ENCODE results near the gene RPS26.
"Not testable (repeated sequence)": the region's sequence is repeated elsewhere in the genome, so short reads cannot be mapped to it uniquely, and the experiment has no call there.

Gene RPS26

DNA sequence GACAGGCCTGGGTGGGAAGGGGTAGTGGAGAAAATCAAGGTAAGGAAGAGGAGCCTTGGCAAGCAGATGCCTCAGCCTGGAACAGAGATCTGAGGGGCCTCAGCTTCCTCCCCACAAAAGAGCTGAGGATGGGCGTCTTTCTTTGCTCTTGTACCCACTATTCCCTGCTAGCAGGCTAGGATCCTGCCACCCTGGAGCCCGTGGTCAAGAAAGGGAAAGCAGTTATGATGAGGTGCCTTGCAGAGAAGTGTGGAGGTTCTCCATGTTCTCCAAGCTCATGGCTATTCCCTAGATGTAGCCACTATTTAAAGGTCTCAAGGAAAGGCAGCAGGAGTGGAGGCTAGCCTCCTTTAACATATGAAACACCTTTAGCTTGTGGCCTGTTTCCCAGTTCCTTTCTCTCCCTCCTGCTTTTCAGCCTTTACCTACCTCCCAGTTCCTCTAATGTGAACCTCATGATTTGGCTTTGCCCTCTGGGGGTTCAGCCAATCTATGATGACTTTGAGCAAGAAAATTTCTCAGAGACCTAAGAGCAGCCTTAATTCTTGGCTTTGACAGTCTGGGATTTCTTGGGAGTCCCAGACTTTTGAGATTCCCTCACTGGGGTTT is 19.7 kb upstream of the RPS26 start:
- DNase-seq: no peak

DNA sequence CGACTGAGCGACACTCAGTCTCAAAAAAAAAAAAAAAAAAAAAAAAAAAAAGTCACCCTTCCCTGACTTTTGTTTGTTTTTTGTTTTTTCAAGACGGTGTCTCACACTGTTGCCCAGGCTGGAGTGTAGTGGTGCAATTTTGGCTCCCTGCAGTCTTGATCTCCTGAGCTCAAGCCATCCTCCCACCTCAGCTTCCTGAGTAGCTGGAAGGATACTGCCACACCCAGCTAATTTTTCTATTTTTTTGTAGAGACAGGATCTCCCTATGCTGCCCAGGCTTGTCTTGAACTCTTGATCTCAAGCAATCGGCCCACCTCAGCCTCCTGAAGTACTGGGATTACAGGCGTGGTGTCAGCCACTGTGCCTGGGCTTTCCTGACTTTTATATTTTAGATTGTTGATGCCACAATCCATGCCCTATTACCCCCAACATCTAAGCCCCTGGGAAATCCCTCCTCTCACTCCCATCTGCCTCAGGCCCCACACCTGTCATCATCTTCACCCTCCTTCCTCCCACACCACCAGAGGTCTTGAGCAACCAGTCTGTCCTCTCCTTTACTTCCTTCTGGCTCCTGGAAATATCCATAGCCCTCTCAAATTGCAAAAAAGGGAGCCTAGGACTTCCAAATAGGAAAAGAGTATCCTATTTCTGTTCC is 13.1 kb upstream of the RPS26 start:
- DNase-seq: no peak

DNA sequence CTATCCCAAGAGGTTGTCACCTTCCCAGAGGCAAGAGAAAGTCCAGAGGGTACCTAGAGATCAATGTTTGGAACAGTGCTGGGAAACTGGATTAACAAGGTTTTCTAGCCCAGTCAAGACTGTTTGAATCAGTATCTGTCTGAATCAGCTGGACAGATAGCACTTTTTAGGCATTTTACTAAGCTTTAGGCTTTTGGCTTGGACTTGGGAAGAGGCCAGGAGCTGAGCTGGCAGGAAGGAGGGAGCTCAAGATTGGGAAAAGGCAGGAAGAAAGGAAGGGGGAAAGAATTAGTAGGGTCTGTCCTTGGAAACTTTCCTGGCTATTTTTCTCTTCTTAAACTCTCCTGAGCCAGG is 12.6 kb upstream of the RPS26 start:
- no peak for DNase-seq

- peak in 1 of 2 experiments; percentile 28 for DNase-seq
Measured at GRCh38 chr12:56029666-56030293, 11.9 kb upstream of the RPS26 start.

- peak in 1 of 2 experiments; percentile 28 for DNase-seq
Measured at GRCh38 chr12:56031987-56032386, 9.7 kb upstream of the RPS26 start.

GRCh38 chr12:56034586-56035332 is 7.0 kb upstream of the RPS26 start:
- DNase-seq: no peak

DNA sequence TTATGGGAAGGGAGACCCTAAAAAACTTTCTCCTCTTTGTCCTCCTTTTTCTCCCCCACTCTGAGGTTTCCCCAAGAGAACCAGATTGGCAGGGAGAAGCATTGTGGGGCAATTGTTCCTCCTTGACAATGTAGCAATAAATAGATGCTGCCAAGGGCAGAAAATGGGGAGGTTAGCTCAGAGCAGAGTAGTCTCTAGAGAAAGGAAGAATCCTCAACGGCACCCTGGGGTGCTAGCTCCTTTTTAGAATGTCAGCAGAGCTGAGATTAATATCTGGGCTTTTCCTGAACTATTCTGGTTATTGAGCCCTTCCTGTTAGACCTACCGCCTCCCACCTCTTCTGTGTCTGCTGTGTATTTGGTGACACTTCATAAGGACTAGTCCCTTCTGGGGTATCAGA is 4.6 kb upstream of the RPS26 start:
- no peak for DNase-seq

GRCh38 chr12:56038022-56038655 is 3.6 kb upstream of the RPS26 start:
- no peak for DNase-seq

- peak in 1 of 2 experiments; percentile 33 for DNase-seq
Measured at GRCh38 chr12:56040151-56040550, 1.6 kb upstream of the RPS26 start.

DNA sequence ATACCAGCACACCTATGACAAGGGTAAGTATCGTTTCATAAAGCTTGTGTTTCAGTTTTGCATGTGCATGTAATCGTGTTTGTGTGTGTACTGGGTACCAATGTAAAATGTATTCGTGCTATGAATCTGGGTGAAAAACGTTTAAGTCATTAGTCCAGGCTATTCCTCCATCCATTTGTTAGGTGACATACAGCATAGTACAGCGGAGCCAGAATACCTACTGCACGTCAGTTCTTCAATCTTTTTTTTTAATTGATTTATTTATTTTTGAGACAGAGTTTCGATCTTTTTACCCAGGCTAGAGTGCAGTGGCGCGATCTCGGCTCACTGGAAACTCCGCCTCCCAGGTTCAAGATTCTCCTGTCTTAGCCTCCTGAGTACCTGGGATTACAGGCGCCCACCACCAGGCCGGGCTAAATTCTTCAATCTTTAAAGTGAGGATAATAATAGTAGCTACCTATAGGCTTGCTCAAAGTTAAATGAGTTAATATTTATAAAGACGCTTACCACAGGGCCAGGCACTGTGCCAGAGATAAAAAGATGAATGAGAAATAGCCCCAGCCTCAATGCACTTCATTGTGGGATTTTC is 661 bp upstream of the RPS26 start:
- DNase-seq: no peak

DNA sequence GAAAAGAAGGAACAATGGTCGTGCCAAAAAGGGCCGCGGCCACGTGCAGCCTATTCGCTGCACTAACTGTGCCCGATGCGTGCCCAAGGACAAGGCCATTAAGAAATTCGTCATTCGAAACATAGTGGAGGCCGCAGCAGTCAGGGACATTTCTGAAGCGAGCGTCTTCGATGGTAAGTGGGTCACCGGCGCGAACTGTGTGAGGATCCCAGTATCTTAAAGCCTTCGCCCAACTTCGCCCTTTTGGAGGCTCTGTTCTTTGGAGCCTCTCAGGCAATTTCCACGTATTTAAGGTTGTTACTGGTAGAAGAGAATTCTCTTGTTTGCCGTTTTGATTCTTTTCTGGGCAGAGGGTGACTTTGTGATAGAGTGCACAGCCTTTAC is 704 bp downstream of the RPS26 start:
- not testable (repeated sequence) for DNase-seq

GRCh38 chr12:56042843-56043242 is 1.1 kb downstream of the RPS26 start:
- DNase-seq: no peak

GRCh38 chr12:56046027-56046780 is 4.5 kb downstream of the RPS26 start:
- no peak for DNase-seq

- DNase-seq: no peak
Measured at GRCh38 chr12:56053407-56053893, 11.7 kb downstream of the RPS26 start.

GRCh38 chr12:56059964-56060363 is 18.2 kb downstream of the RPS26 start:
- DNase-seq: not testable (repeated sequence)

DNA sequence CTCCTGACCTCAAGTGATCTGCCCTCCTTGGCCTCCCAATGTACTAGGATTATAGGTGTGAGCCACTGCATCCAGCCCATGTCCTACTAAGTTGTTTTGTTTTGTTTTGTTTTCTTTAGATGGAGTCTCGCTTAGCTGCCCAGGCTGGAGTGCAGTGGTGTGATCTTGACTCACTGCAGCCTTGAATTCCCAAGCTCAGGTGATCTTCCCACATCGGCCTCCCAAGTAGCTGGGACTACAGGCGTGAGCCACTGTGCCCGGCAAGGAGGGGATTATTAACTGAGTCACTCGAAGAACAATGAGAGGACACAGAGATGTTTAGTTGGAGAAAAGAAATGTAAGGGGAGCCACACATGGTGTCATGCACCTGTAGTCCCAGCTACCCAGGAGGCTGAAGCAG is 20.3 kb downstream of the RPS26 start:
- DNase-seq: no peak

DNA sequence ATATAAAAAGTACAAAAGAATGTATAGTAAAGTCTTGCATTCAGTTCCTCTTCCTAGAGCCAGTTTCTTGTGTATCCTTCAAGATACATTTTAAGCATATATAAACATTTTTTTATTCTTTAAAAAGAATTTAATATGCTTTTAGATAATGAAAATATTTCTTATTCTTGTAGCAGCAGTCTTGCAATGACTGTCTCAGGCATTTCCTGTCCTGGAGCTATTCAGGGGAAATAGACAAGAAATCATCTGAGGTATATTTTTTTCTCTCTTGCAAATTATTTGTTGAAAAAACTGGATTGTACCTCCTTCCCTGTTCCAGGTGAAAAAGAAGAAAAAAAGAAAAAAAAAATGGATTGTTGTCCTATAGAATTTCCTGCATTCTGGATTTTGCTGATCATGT is 21.3 kb downstream of the RPS26 start:
- no peak for DNase-seq

DNA sequence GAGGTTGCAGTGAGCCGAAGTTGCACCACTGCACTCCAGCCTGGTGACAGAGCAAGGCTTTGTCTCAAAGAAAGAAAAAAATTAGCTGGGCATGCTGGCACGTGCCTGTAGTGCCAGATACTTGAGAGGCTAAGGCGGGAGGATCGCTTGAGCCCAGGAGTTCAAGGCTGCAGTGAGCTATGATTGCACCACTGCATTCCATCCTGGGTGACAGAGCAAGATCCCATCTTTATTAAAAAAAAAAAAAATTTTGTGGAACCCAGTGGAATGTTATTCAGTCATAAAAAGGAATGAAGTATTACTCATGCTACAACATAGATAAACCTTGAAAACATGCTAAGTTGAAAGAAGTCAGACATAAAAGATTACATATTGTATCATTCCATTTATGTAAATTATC is 29.9 kb downstream of the RPS26 start:
- DNase-seq: no peak

- DNase-seq: no peak
Measured at GRCh38 chr12:56074396-56074795, 32.7 kb downstream of the RPS26 start.

- not testable (repeated sequence) for DNase-seq
Measured at GRCh38 chr12:56077966-56078365, 36.2 kb downstream of the RPS26 start.

GRCh38 chr12:56078427-56078826 is 36.7 kb downstream of the RPS26 start:
- no peak for DNase-seq
